ENCODE results near the gene RERG. TPM values are rescaled to one million over a fixed set of nuclear protein-coding genes. Genes with fewer than 3 reads are reported as not detected.

The RERG gene
- total and polyA plus RNA-seq, 2 experiments from 2014 or later: not detected

GRCh38 chr12:15199930-15200329, 21.3 kb downstream of the RERG start:
- Histone ChIP-seq H3K27ac (no peak overlapping the region), H3K9ac (no peak overlapping the region), H3K27me3 (replicated peaks; ENCODE audit: insufficient read depth) (0 out of 2 replicates have a peak, but pooled peaks cover 4% of the 10 kb centered on the region), H3K9me2 (ENCODE audit: insufficient read depth) (no peaks in the 10 kb centered on the region), H3K4me1 (ENCODE audit: insufficient read depth) (no peaks in the 10 kb centered on the region), H3F3A (ENCODE audit: insufficient read depth) (no peaks in the 10 kb centered on the region), H3K79me2 (ENCODE audit: insufficient read depth) (no peaks in the 10 kb centered on the region), H2AFZ (no peak overlapping the region), H4K20me1 (ENCODE audit: insufficient read depth) (no peaks in the 10 kb centered on the region), H3K4me3 (no peak overlapping the region), H3K9me3 (ENCODE audit: low read depth) (no peaks in the 10 kb centered on the region), H3K36me3 (ENCODE audit: low read depth) (no peaks in the 10 kb centered on the region), H3K4me2 (ENCODE audit: unreplicated experiment) (no peak overlapping the region)
- WGBS, 2 experiments (ENCODE audit: low coverage in 1 of 2, low lambda C conversion rate in 2 of 2, missing lambda C conversion rate in 2 of 2): 0 to 1% methylated on average over 2 of the region's 2 CpGs
- no peak for DNase-seq
- in situ Hi-C loops (cut with MboI): no loop called here
- TF ChIP-seq EZH2 (IDR thresholded peaks at IDR 0.05; ENCODE audit: insufficient read depth, poor library complexity, severe bottlenecking): no peak
- no peak for TF ChIP-seq EZH2phosphoT487 (IDR thresholded peaks at IDR 0.05; ENCODE audit: insufficient read depth, low read depth)

DNA sequence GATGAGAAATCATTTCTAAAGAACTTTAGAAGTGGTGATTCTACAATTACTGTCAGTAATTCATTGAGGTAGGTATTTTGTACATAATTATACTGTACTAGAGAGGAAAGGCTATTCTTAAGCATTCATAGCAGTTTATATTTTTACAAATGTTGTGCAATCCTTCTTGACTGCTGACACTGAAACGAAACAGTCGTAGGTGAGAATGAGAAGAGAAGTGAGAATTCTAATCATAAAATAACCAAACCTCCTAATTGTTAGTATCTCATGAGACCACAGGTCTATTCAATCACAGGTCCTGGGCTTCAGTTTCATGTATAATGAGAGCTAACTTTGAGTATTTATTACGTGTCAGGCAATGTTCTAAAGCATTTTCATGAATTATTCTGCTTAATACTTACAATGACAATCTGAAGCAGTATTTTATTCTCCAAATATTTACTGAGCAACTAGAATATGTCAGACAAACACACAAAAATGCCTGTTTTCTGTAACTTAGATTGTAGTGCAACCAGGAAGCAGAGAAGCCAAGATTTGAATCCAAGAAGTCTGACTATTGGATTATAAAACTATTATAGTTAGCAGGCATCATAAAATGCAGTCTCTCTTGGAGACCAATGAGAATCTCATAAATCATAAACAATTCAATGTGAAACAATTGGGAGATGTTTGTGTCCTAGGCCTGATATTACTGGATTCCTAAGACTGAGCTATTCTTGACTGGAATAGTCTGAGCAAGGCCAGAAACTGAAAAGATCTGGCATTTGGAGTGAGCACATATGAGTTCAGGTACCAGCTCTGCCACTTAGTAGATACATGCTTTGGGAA, 24.3 kb downstream of the RERG start:
- no peak for DNase-seq
- no peaks in the 10 kb centered on the region for H3K9me2 ChIP-seq (ENCODE audit: insufficient read depth)
- H3F3A ChIP-seq (ENCODE audit: insufficient read depth): no peaks in the 10 kb centered on the region
- H3K4me3 ChIP-seq: no peak overlapping the region
- H3K27ac ChIP-seq: no peak overlapping the region
- H3K27me3 ChIP-seq (replicated peaks; ENCODE audit: insufficient read depth): 0 out of 2 replicates have a peak, but pooled peaks cover 4% of the 10 kb centered on the region
- 13 to 14% methylated on average over 3 of the region's 3 CpGs for WGBS, 2 experiments (ENCODE audit: low coverage in 1 of 2, low lambda C conversion rate in 2 of 2, missing lambda C conversion rate in 2 of 2)
- no peaks in the 10 kb centered on the region for H3K36me3 ChIP-seq (ENCODE audit: low read depth)
- H2AFZ ChIP-seq: no peak overlapping the region
- no peaks in the 10 kb centered on the region for H3K9me3 ChIP-seq (ENCODE audit: low read depth)
- no peak overlapping the region for H3K4me2 ChIP-seq (ENCODE audit: unreplicated experiment)
- no peaks in the 10 kb centered on the region for H4K20me1 ChIP-seq (ENCODE audit: insufficient read depth)
- no peaks in the 10 kb centered on the region for H3K79me2 ChIP-seq (ENCODE audit: insufficient read depth)
- no peak for TF ChIP-seq EZH2 (IDR thresholded peaks at IDR 0.05; ENCODE audit: insufficient read depth, poor library complexity, severe bottlenecking)
- TF ChIP-seq EZH2phosphoT487 (IDR thresholded peaks at IDR 0.05; ENCODE audit: insufficient read depth, low read depth): no peak
- H3K4me1 ChIP-seq (ENCODE audit: insufficient read depth): no peaks in the 10 kb centered on the region
- in situ Hi-C loops (cut with MboI): no loop called here
- no peak overlapping the region for H3K9ac ChIP-seq

DNA sequence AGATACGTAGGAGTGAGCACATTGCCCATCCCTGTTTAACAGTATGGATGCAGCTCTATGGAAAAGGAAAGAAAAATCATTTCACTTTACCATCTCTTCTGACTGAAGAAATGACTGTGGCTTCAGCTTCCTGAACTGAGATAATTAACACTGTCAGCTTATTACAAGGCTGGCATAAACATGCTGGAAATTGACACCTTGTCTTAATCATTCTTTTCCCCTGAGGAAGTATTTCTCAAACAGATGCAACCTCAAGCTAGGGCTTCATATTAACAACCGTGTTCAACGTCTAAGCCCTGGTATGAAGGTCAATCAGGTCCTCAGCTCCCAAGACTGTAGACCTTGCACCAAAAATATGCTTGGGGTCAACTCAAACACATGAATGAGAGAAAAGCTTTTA, 25.0 kb downstream of the RERG start:
- Histone ChIP-seq H3K27ac (no peak overlapping the region), H3F3A (ENCODE audit: insufficient read depth) (no peaks in the 10 kb centered on the region), H3K36me3 (ENCODE audit: low read depth) (no peaks in the 10 kb centered on the region), H4K20me1 (ENCODE audit: insufficient read depth) (no peaks in the 10 kb centered on the region), H3K4me3 (no peak overlapping the region), H3K27me3 (replicated peaks; ENCODE audit: insufficient read depth) (0 out of 2 replicates have a peak, but pooled peaks cover 4% of the 10 kb centered on the region), H2AFZ (no peak overlapping the region), H3K4me1 (ENCODE audit: insufficient read depth) (no peaks in the 10 kb centered on the region), H3K9me2 (ENCODE audit: insufficient read depth) (no peaks in the 10 kb centered on the region), H3K79me2 (ENCODE audit: insufficient read depth) (no peaks in the 10 kb centered on the region), H3K4me2 (ENCODE audit: unreplicated experiment) (no peak overlapping the region), H3K9me3 (ENCODE audit: low read depth) (no peaks in the 10 kb centered on the region), H3K9ac (no peak overlapping the region)
- DNase-seq: no peak
- WGBS, 2 experiments (ENCODE audit: low coverage in 1 of 2, low lambda C conversion rate in 2 of 2, missing lambda C conversion rate in 2 of 2): 56 to 63% methylated on average over 3 of the region's 3 CpGs
- no peak for TF ChIP-seq EZH2phosphoT487 (IDR thresholded peaks at IDR 0.05; ENCODE audit: insufficient read depth, low read depth)
- no peak for TF ChIP-seq EZH2 (IDR thresholded peaks at IDR 0.05; ENCODE audit: insufficient read depth, poor library complexity, severe bottlenecking)
- in situ Hi-C loops (cut with MboI): no loop called here

- Histone ChIP-seq H3K9me3 (ENCODE audit: low read depth) (no peaks in the 10 kb centered on the region), H3K9me2 (ENCODE audit: insufficient read depth) (no peaks in the 10 kb centered on the region), H3F3A (ENCODE audit: insufficient read depth) (no peaks in the 10 kb centered on the region), H3K79me2 (ENCODE audit: insufficient read depth) (no peaks in the 10 kb centered on the region), H2AFZ (no peak overlapping the region), H3K4me1 (ENCODE audit: insufficient read depth) (no peaks in the 10 kb centered on the region), H3K4me3 (no peak overlapping the region), H3K27me3 (replicated peaks; ENCODE audit: insufficient read depth) (0 out of 2 replicates have a peak, but pooled peaks cover 4% of the 10 kb centered on the region), H3K4me2 (ENCODE audit: unreplicated experiment) (no peak overlapping the region), H4K20me1 (ENCODE audit: insufficient read depth) (no peaks in the 10 kb centered on the region), H3K36me3 (ENCODE audit: low read depth) (no peaks in the 10 kb centered on the region), H3K27ac (no peak overlapping the region), H3K9ac (no peak overlapping the region)
- WGBS, 2 experiments (ENCODE audit: low coverage in 1 of 2, low lambda C conversion rate in 2 of 2, missing lambda C conversion rate in 2 of 2): 34 to 35% methylated on average over 6 of the region's 6 CpGs
- in situ Hi-C loops (cut with MboI): no loop called here
- no peak for DNase-seq
- TF ChIP-seq EZH2 (IDR thresholded peaks at IDR 0.05; ENCODE audit: insufficient read depth, poor library complexity, severe bottlenecking) (no peak), EZH2phosphoT487 (IDR thresholded peaks at IDR 0.05; ENCODE audit: insufficient read depth, low read depth) (no peak)
Measured at GRCh38 chr12:15194456-15195368, 26.5 kb downstream of the RERG start.
